Glutamatergic neuron (in vitro differentiated cells): Measurements from ENCODE around the gene APOBEC3G. TPM values are rescaled to one million over a fixed set of nuclear protein-coding genes. Genes with fewer than 3 reads are reported as not detected.
A peak's percentile ranks its signal among the peaks of the same experiment; 100 is the strongest.

Experiments
- DNase-seq: peaks from one replicate; pipeline ENCODE4 v3.0.0; 2022
- H3K27ac Mint-ChIP-seq: one replicate; pipeline ENCODE4 v1.8.0; 2020; ENCODE audit warnings: mild to moderate bottlenecking, mixed read lengths, inconsistent platforms; ENCODE audit not compliant: unreplicated experiment
- H3K27me3 Mint-ChIP-seq: one replicate; pipeline ENCODE4 v1.8.0; 2020; ENCODE audit warnings: mild to moderate bottlenecking, moderate library complexity, mixed read lengths, inconsistent platforms; ENCODE audit not compliant: unreplicated experiment
- H3K36me3 Mint-ChIP-seq: one replicate; pipeline ENCODE4 v1.8.0; 2020; ENCODE audit warnings: mild to moderate bottlenecking, mixed read lengths, inconsistent platforms; ENCODE audit not compliant: unreplicated experiment
- H3K4me1 Mint-ChIP-seq: one replicate; pipeline ENCODE4 v1.8.0; 2020; ENCODE audit warnings: mild to moderate bottlenecking, low read depth, mixed read lengths, inconsistent platforms; ENCODE audit not compliant: unreplicated experiment
- H3K4me3 Mint-ChIP-seq: one replicate; pipeline ENCODE4 v1.8.0; 2020; ENCODE audit warnings: mild to moderate bottlenecking, mixed read lengths, inconsistent platforms; ENCODE audit not compliant: unreplicated experiment
- H3K9me3 Mint-ChIP-seq: one replicate; pipeline ENCODE4 v1.8.0; 2020; ENCODE audit warnings: mild to moderate bottlenecking, moderate library complexity, mixed read lengths, inconsistent platforms; ENCODE audit not compliant: unreplicated experiment
- total RNA-seq: library from RNA; stranded (reverse); fragmentation: NEBNext Ultra II Directional; extraction: Animal tissue kit (Norgen Biotek cat#: 25700); gene quantifications from one replicate; pipeline ENCODE4 v1.2.1, GENCODE V29; 2021; ENCODE audit not compliant: unreplicated experiment
- TF ChIP-seq, protein P1 (sequence below): fragments of 200-600 bp; sonication (generic); IDR thresholded peaks from one replicate; pipeline ENCODE4 v1.5.0; 2021; ENCODE audit not compliant: partially characterized antibody, unreplicated experiment

Gene APOBEC3G
- total RNA-seq, 1 donor from 2014 or later: 1.0 TPM

DNA sequence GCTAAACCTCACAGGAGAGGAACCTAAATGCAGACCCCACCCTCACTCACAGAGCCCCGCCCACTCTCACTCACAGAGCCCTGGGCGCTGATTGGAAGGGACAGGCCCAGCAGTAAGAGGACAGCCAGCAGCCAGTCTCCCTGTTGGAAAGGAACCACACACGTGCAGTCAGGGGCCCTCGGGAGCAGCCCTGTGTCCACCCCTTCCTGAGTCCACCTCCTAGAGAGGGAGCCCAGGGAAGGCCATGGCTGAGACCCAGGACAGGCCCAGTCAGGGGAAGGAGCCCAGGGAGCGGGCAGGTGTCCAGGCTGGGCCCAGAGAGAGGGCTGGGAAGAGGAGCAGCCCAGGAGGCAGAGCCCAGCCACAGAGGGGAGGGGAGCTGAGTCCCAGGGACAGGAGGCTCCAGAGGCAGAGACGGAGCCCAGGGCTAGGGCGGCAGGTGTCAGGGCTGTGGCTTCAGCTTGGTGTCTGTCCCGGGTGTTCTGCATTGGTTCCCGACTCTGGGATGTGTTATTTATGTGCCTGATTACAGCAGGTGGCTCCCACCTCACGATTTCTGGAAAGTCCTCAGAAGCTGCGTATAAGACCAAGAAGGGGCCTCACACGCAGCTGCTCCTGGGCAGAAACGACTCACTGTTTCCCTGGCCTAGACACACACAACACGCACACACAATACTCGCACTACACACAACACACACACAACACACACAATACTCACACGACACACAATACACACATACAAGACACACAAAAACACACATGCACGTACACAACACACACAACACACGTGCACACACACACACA is 11.0 kb downstream of the APOBEC3G start:
- DNase-seq: peak; percentile 60
- H3K4me3 Mint-ChIP-seq: no peak overlapping the region
- H3K36me3 Mint-ChIP-seq: no peaks in the 10 kb centered on the region
- peaks cover 7% of the 10 kb centered on the region for H3K4me1 Mint-ChIP-seq
- TF ChIP-seq, protein P1, sequence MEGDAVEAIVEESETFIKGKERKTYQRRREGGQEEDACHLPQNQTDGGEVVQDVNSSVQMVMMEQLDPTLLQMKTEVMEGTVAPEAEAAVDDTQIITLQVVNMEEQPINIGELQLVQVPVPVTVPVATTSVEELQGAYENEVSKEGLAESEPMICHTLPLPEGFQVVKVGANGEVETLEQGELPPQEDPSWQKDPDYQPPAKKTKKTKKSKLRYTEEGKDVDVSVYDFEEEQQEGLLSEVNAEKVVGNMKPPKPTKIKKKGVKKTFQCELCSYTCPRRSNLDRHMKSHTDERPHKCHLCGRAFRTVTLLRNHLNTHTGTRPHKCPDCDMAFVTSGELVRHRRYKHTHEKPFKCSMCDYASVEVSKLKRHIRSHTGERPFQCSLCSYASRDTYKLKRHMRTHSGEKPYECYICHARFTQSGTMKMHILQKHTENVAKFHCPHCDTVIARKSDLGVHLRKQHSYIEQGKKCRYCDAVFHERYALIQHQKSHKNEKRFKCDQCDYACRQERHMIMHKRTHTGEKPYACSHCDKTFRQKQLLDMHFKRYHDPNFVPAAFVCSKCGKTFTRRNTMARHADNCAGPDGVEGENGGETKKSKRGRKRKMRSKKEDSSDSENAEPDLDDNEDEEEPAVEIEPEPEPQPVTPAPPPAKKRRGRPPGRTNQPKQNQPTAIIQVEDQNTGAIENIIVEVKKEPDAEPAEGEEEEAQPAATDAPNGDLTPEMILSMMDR: no peak
- H3K9me3 Mint-ChIP-seq: peaks cover 1% of the 10 kb centered on the region
- peaks cover 8% of the 10 kb centered on the region for H3K27me3 Mint-ChIP-seq
- H3K27ac Mint-ChIP-seq: peak overlapping the region; percentile 64

- TF ChIP-seq, protein P1: no peak
- peaks cover 8% of the 10 kb centered on the region for H3K27me3 Mint-ChIP-seq
- H3K9me3 Mint-ChIP-seq: peaks cover 1% of the 10 kb centered on the region
- H3K4me3 Mint-ChIP-seq: no peak overlapping the region
- H3K4me1 Mint-ChIP-seq: peaks cover 7% of the 10 kb centered on the region
- H3K36me3 Mint-ChIP-seq: no peaks in the 10 kb centered on the region
- H3K27ac Mint-ChIP-seq: no peak overlapping the region
- DNase-seq: no peak
Observed at GRCh38 chr22:39088685-39089032, 11.6 kb downstream of the APOBEC3G start.

GRCh38 chr22:39089928-39090327 is 12.9 kb downstream of the APOBEC3G start:
- Mint-ChIP-seq H3K9me3 (peaks cover 1% of the 10 kb centered on the region), H3K36me3 (no peaks in the 10 kb centered on the region), H3K27ac (no peak overlapping the region), H3K4me1 (peaks cover 7% of the 10 kb centered on the region), H3K4me3 (no peak overlapping the region), H3K27me3 (peaks cover 8% of the 10 kb centered on the region)
- TF ChIP-seq, protein P1: no peak
- no peak for DNase-seq

- Mint-ChIP-seq H3K9me3 (peaks cover 1% of the 10 kb centered on the region), H3K27ac (no peak overlapping the region), H3K27me3 (peaks cover 8% of the 10 kb centered on the region), H3K4me3 (no peak overlapping the region), H3K36me3 (no peaks in the 10 kb centered on the region), H3K4me1 (peaks cover 7% of the 10 kb centered on the region)
- no peak for DNase-seq
- TF ChIP-seq, protein P1: no peak
Observed at GRCh38 chr22:39090426-39091064, 13.5 kb downstream of the APOBEC3G start.
